Panc1 (cell line): Measurements from ENCODE around the gene DNAH6. TPM values are rescaled to one million over a fixed set of nuclear protein-coding genes. Genes with fewer than 3 reads are reported as not detected.
"Not testable (repeated sequence)": the region's sequence is repeated elsewhere in the genome, so short reads cannot be mapped to it uniquely, and the experiment has no call there.

Source experiments
- ATAC-seq: fragments of 200-7000 bp; cut with Tn5 transposase; 2 replicates; pipeline ENCODE4 v1.9.1; 2020; ENCODE audit warnings: mild to moderate bottlenecking, moderate library complexity
- BruUV-seq: library from RNA; stranded (reverse); fragments of 400-500 nt; replicated peaks from 2 replicates; lab custom pipeline; 2021; lab: Mats Ljungman, UMichigan
- CTCF ChIA-PET: fragments of 300-600 bp; sonication (Branson Sonifier 250); formaldehyde crosslinking; loops from one replicate; lab custom pipeline; 2022; ENCODE audit warnings: antibody characterized with exemption; lab: Charles Lee
- POLR2A ChIA-PET: fragments of 300-600 bp; sonication (Branson Sonifier 250); formaldehyde crosslinking; loops from one replicate; lab custom pipeline; 2022; ENCODE audit warnings: antibody characterized with exemption; lab: Charles Lee
- DNase-seq: peaks from one replicate; pipeline ENCODE4 v3.0.0-alpha.2; 2010; ENCODE audit warnings: low read depth, low spot score
- H3K27ac ChIP-seq: 2 replicates; pipeline ENCODE4 v1.5.1; 2011; ENCODE audit warnings: mild to moderate bottlenecking, low read length, inconsistent platforms
- H3K27me3 ChIP-seq: fragments of 200-500 bp; sonication (Bioruptor generic); 2 replicates; pipeline ENCODE4 v1.6.0; 2014; ENCODE audit warnings: low read length, inconsistent platforms; ENCODE audit not compliant: control insufficient read depth, insufficient read depth
- H3K36me3 ChIP-seq: fragments of 200-500 bp; sonication (Bioruptor generic); 2 replicates; pipeline ENCODE4 v1.5.1; 2014; ENCODE audit warnings: inconsistent platforms, mild to moderate bottlenecking, low read length, moderate library complexity; ENCODE audit not compliant: control insufficient read depth, insufficient read depth
- H3K4me1 ChIP-seq: 2 replicates; pipeline ENCODE4 v1.5.1; 2011; ENCODE audit warnings: inconsistent platforms, mild to moderate bottlenecking, low read length, moderate library complexity; ENCODE audit not compliant: control insufficient read depth, insufficient read depth
- H3K4me3 ChIP-seq, 2 experiments: 2 replicates each; pipeline ENCODE4 v1.5.1; 2011 to 2012; ENCODE audit warnings: low read depth in 2 of 2, low read length in 2 of 2, mild to moderate bottlenecking in 2 of 2, inconsistent platforms in 1 of 2, moderate library complexity in 1 of 2
- H3K9me3 ChIP-seq: fragments of 200-500 bp; sonication (Bioruptor generic); 2 replicates; pipeline ENCODE4 v1.5.1; 2014; ENCODE audit warnings: low read depth, mild to moderate bottlenecking, inconsistent platforms, low read length, moderate library complexity; ENCODE audit not compliant: control insufficient read depth, insufficient read depth
- CTCF ChIP-seq: fragments of 450-650 bp; IDR thresholded peaks from 2 replicates; pipeline ENCODE4 v1.5.1; 2017; ENCODE audit warnings: mild to moderate bottlenecking
- POLR2AphosphoS5 ChIP-seq: IDR thresholded peaks from 2 replicates; pipeline ENCODE4 v1.6.1; 2012; ENCODE audit warnings: mild to moderate bottlenecking, low read depth, low read length, moderate library complexity
- REST ChIP-seq, 2 experiments: IDR thresholded peaks; 2 replicates each; pipeline ENCODE4 v1.6.1; 2011 to 2012; ENCODE audit warnings: low read depth in 2 of 2, control low read depth in 1 of 2, low read length in 1 of 2, mild to moderate bottlenecking in 1 of 2, moderate library complexity in 1 of 2; ENCODE audit not compliant: insufficient read depth in 1 of 2
- SIN3A ChIP-seq: IDR thresholded peaks from 2 replicates; pipeline ENCODE4 v1.6.1; 2012; ENCODE audit warnings: low read depth, mild to moderate bottlenecking, low read length, moderate library complexity, borderline replicate concordance; ENCODE audit not compliant: insufficient read depth
- TCF7L2 ChIP-seq: IDR thresholded peaks from 2 replicates; pipeline ENCODE4 v1.6.1; 2011; ENCODE audit warnings: mild to moderate bottlenecking, low read depth, low read length, inconsistent platforms
- in situ Hi-C: cut with HindIII; loops from 2 replicates; pipeline ENCODE4 v1.10.0; 2016; ENCODE audit warnings: low sequenced_read_pairs, low pct_unique_long_range_greater_than_20kb
- intact Hi-C: fragments of 100-400 bp; cut with micrococcal nuclease; formaldehyde crosslinking; loops from one replicate; pipeline ENCODE4 v1.10.0; 2022; ENCODE audit not compliant: unreplicated experiment
- total RNA-seq: library from RNA; stranded (reverse); gene quantifications from one replicate; pipeline ENCODE4 v1.2.1, GENCODE V29; 2021; ENCODE audit not compliant: unreplicated experiment

DNAH6 gene
- total RNA-seq, 1 experiment from 2014 or later, result 0.26 TPM

- ATAC-seq, result no peak
- ChIA-PET CTCF (no interaction called here), POLR2A (no interaction called here)
- intact Hi-C loops, result no loop called here
- TF ChIP-seq CTCF, result no peak
- TF ChIP-seq REST (IDR thresholded peaks at IDR 0.05; ENCODE audit: insufficient read depth in 1 of 2, low read depth in 2 of 2, low read length in 1 of 2), result no peak
- no peak for TF ChIP-seq TCF7L2
- no peak for TF ChIP-seq SIN3A
- no peak for TF ChIP-seq POLR2AphosphoS5
- in situ Hi-C loops, result no loop called here
- BruUV-seq, result no TSS peak
- no peaks in the 10 kb centered on the region for H3K4me1 ChIP-seq
- H3K36me3 ChIP-seq, result no peaks in the 10 kb centered on the region
- DNase-seq, result no peak
- 0 out of 2 replicates have a peak, but pooled peaks cover 5% of the 10 kb centered on the region for H3K27me3 ChIP-seq
- no peak overlapping the region for H3K4me3 ChIP-seq
- no peak overlapping the region for H3K27ac ChIP-seq
- H3K9me3 ChIP-seq, result no peaks in the 10 kb centered on the region; the same call in 1 of the 2 replicates
Observed at GRCh38 chr2:84770280-84770679, 254.0 kb downstream of the DNAH6 start.

- Histone ChIP-seq H3K27me3 (no peaks in the 10 kb centered on the region), H3K9me3 (no peaks in the 10 kb centered on the region; the same call in 1 of the 2 replicates), H3K27ac (no peak overlapping the region), H3K36me3 (no peaks in the 10 kb centered on the region), H3K4me1 (no peaks in the 10 kb centered on the region), H3K4me3 (no peak overlapping the region)
- no peak for ATAC-seq
- in situ Hi-C loops, result no loop called here
- CTCF ChIA-PET, result no interaction called here
- intact Hi-C loops, result no loop called here
- DNase-seq, result no peak
- POLR2A ChIA-PET, result no interaction called here
- TF ChIP-seq CTCF, result no peak
- no peak for TF ChIP-seq POLR2AphosphoS5
- no peak for TF ChIP-seq TCF7L2
- no peak for TF ChIP-seq SIN3A
- no peak for TF ChIP-seq REST (IDR thresholded peaks at IDR 0.05; ENCODE audit: insufficient read depth in 1 of 2, low read depth in 2 of 2, low read length in 1 of 2)
- no TSS peak for BruUV-seq
Observed at GRCh38 chr2:84771251-84771650, 255.0 kb downstream of the DNAH6 start.

GRCh38 chr2:84773562-84773961, 257.3 kb downstream of the DNAH6 start:
- H3K4me3 ChIP-seq, H3K27ac ChIP-seq, intact Hi-C loops, H3K9me3 ChIP-seq, POLR2A ChIA-PET, BruUV-seq, H3K36me3 ChIP-seq, H3K27me3 ChIP-seq, in situ Hi-C loops, ATAC-seq, DNase-seq, H3K4me1 ChIP-seq: not testable (repeated sequence)
- CTCF ChIA-PET, result interaction anchor here (0.9 kb wide), 1 partner anchor 102 kb away, joined by 5 read pairs; no protein-coding TSS in a partner anchor
